Tibial nerve (tissue), 3 donors: Measurements from ENCODE around the gene MYO5A.

Experiments
- CTCF ChIP-seq, 5 experiments: fragments of 200-600 bp in 3 of 5; fragments of 450-650 bp in 2 of 5; sonication (generic) in 3 of 5; IDR thresholded peaks; one replicate each; pipeline ENCODE4 v1.5.1; 2016 to 2019; ENCODE audit warnings: antibody characterized with exemption in 5 of 5, mild to moderate bottlenecking in 3 of 5, moderate library complexity in 2 of 5
- POLR2A ChIP-seq, 2 donors: fragments of 450-650 bp; IDR thresholded peaks; one replicate each; pipeline ENCODE4 v1.6.1; 2017; ENCODE audit warnings: antibody characterized with exemption in 2 of 2, mild to moderate bottlenecking in 2 of 2, moderate library complexity in 2 of 2

- no peak for TF ChIP-seq POLR2A (IDR thresholded peaks at IDR 0.05)
- no peak for TF ChIP-seq CTCF (IDR thresholded peaks at IDR 0.05)
Measured at GRCh38 chr15:52511084-52511483, 17.6 kb downstream of the MYO5A start.
